ENCODE measurements around the gene DMRTC2.

DMRTC2 gene

GRCh38 chr19:41845001-41845050 is at the start of gene DMRTC2:
TSS of gene DMRTC2 (plus strand) at chr19:41845042. CDS start at chr19:41847429, 2,387 bp downstream.
- no peak for TF ChIP-seq CTCF (IDR thresholded peaks at IDR 0.05; ENCODE audit: low read depth, low read length)
- no peak for DNase-seq (ENCODE audit: low read depth, low spot score)
- no peak within 1 kb of the TSS for H3K4me3 ChIP-seq (ENCODE audit: low read depth, low read length)
- in situ Hi-C loops (cut with HindIII; ENCODE audit: low sequenced_read_pairs): no loop called here

GRCh38 chr19:41796362-41796761 is 48.5 kb upstream of the DMRTC2 start, which contains the start of gene CEACAM3:
TSS of gene CEACAM3 (plus strand) at chr19:41796587. CDS start at chr19:41796678, 91 bp downstream.
- no peak for TF ChIP-seq CTCF (IDR thresholded peaks at IDR 0.05; ENCODE audit: low read depth, low read length)
- in situ Hi-C loops (cut with HindIII; ENCODE audit: low sequenced_read_pairs): no loop called here
- no peak within 1 kb of the TSS for H3K4me3 ChIP-seq (ENCODE audit: low read depth, low read length)
- DNase-seq (ENCODE audit: low read depth, low spot score): no peak

GRCh38 chr19:41796901-41797300 is 47.9 kb upstream of the DMRTC2 start:
- DNase-seq (ENCODE audit: low read depth, low spot score): no peak
- H3K4me3 ChIP-seq (ENCODE audit: low read depth, low read length): no peak overlapping the region
- in situ Hi-C loops (cut with HindIII; ENCODE audit: low sequenced_read_pairs): no loop called here
- no peak for TF ChIP-seq CTCF (IDR thresholded peaks at IDR 0.05; ENCODE audit: low read depth, low read length)

- no peak for TF ChIP-seq CTCF (IDR thresholded peaks at IDR 0.05; ENCODE audit: low read depth, low read length)
- DNase-seq (ENCODE audit: low read depth, low spot score): no peak
- H3K4me3 ChIP-seq (ENCODE audit: low read depth, low read length): no peak overlapping the region
- in situ Hi-C loops (cut with HindIII; ENCODE audit: low sequenced_read_pairs): no loop called here
Observed at GRCh38 chr19:41799444-41800000, 45.3 kb upstream of the DMRTC2 start.

GRCh38 chr19:41801031-41801430 is 43.8 kb upstream of the DMRTC2 start:
- in situ Hi-C loops (cut with HindIII; ENCODE audit: low sequenced_read_pairs): no loop called here
- TF ChIP-seq CTCF (IDR thresholded peaks at IDR 0.05; ENCODE audit: low read depth, low read length): no peak
- H3K4me3 ChIP-seq (ENCODE audit: low read depth, low read length): no peak overlapping the region
- no peak for DNase-seq (ENCODE audit: low read depth, low spot score)

GRCh38 chr19:41801792-41802211 is 43.0 kb upstream of the DMRTC2 start:
- in situ Hi-C loops (cut with HindIII; ENCODE audit: low sequenced_read_pairs): no loop called here

More at GRCh38 chr19:41801792-41802211, 43.0 kb upstream of the DMRTC2 start:
- DNase-seq (ENCODE audit: low read depth, low spot score): no peak
- TF ChIP-seq CTCF (IDR thresholded peaks at IDR 0.05; ENCODE audit: low read depth, low read length): no peak
- no peak overlapping the region for H3K4me3 ChIP-seq (ENCODE audit: low read depth, low read length)

Data from astrocyte of the spinal cord (primary cell).